MM.1S (cell line): ENCODE measurements around the gene C11orf21.

Source experiments
- DNase-seq: peaks from one replicate; pipeline ENCODE4 v3.0.0-alpha.2; 2015
- H2AFZ ChIP-seq: fragments of 300-600 bp; sonication (generic); 2 replicates; pipeline ENCODE4 v1.6.0; 2016; ENCODE audit warnings: antibody characterized with exemption, low read length
- H3F3A ChIP-seq: fragments of 300-600 bp; sonication (generic); 2 replicates; pipeline ENCODE4 v1.6.1; 2016; ENCODE audit warnings: mild to moderate bottlenecking, antibody characterized with exemption, low read length, moderate library complexity, mixed read lengths; ENCODE audit not compliant: insufficient read depth
- H3K27ac ChIP-seq: fragments of 300-600 bp; sonication (generic); 2 replicates; pipeline ENCODE4 v1.5.1; 2016; ENCODE audit warnings: mild to moderate bottlenecking, low read length
- H3K27me3 ChIP-seq: fragments of 300-600 bp; sonication (generic); replicated peaks from 2 replicates; pipeline ENCODE4 v1.6.0; 2016; ENCODE audit warnings: low read length; ENCODE audit not compliant: insufficient read depth
- H3K36me3 ChIP-seq: fragments of 300-600 bp; sonication (generic); replicated peaks from 2 replicates; pipeline ENCODE4 v1.6.1; 2016; ENCODE audit warnings: mild to moderate bottlenecking, low read length, mixed read lengths; ENCODE audit not compliant: insufficient read depth
- H3K4me1 ChIP-seq: fragments of 300-600 bp; sonication (generic); 2 replicates; pipeline ENCODE4 v1.6.1; 2016; ENCODE audit warnings: low read length, mixed read lengths
- H3K4me2 ChIP-seq: fragments of 300-600 bp; sonication (generic); 2 replicates; pipeline ENCODE4 v1.6.0; 2016; ENCODE audit warnings: low read depth, low read length
- H3K4me3 ChIP-seq: fragments of 300-600 bp; sonication (generic); 2 replicates; pipeline ENCODE4 v1.5.1; 2016; ENCODE audit warnings: low read length, mixed read lengths
- H3K79me2 ChIP-seq: fragments of 300-600 bp; sonication (generic); 2 replicates; pipeline ENCODE4 v1.6.1; 2016; ENCODE audit warnings: mixed run types, low read length, mixed read lengths
- H3K9ac ChIP-seq: fragments of 300-600 bp; sonication (generic); 2 replicates; pipeline ENCODE4 v1.6.1; 2016; ENCODE audit warnings: low read length, mixed read lengths
- H3K9me2 ChIP-seq: fragments of 300-600 bp; sonication (generic); replicated peaks from 2 replicates; pipeline ENCODE4 v1.6.1; 2016; ENCODE audit warnings: mild to moderate bottlenecking, low read length, mixed read lengths; ENCODE audit not compliant: insufficient read depth
- H3K9me3 ChIP-seq: fragments of 300-600 bp; sonication (generic); replicated peaks from 2 replicates; pipeline ENCODE4 v1.6.1; 2016; ENCODE audit warnings: mild to moderate bottlenecking, low read length, mixed read lengths; ENCODE audit not compliant: insufficient read depth
- H4K20me1 ChIP-seq: fragments of 300-600 bp; sonication (generic); 2 replicates; pipeline ENCODE4 v1.6.1; 2016; ENCODE audit warnings: mild to moderate bottlenecking, low read length, moderate library complexity, mixed read lengths; ENCODE audit not compliant: insufficient read depth
- EZH2 ChIP-seq: fragments of 300-600 bp; sonication (generic); optimal IDR thresholded peaks from 2 replicates; pipeline ENCODE3; 2017; ENCODE audit warnings: low read depth, mild to moderate bottlenecking, antibody characterized with exemption, low read length, mixed read lengths
- EZH2phosphoT487 ChIP-seq: fragments of 300-600 bp; sonication (generic); IDR thresholded peaks from 2 replicates; pipeline ENCODE4 v1.6.1; 2018; ENCODE audit warnings: antibody characterized with exemption, low read length
- TF ChIP-seq, protein P1 (sequence below): fragments of 300-600 bp; sonication (generic); IDR thresholded peaks from 2 replicates; pipeline ENCODE4 v1.5.1; 2016; ENCODE audit warnings: antibody characterized with exemption, low read length, mixed read lengths

C11orf21 gene

GRCh38 chr11:2316169-2316962, 14.6 kb upstream of the C11orf21 start:
- no peak overlapping the region for H3K27ac ChIP-seq
- H2AFZ ChIP-seq, result no peak overlapping the region
- H3K4me3 ChIP-seq, result no peak overlapping the region
- H4K20me1 ChIP-seq, result no peaks in the 10 kb centered on the region
- H3K79me2 ChIP-seq, result no peaks in the 10 kb centered on the region
- peaks cover 92% of the 10 kb centered on the region for H3K27me3 ChIP-seq
- DNase-seq, result no peak
- no peaks in the 10 kb centered on the region for H3F3A ChIP-seq
- no peak overlapping the region for H3K9ac ChIP-seq
- H3K4me1 ChIP-seq, result no peaks in the 10 kb centered on the region
- no peak overlapping the region for H3K4me2 ChIP-seq
- TF ChIP-seq EZH2phosphoT487 (no peak), EZH2 (no peak)
- TF ChIP-seq, protein P1, sequence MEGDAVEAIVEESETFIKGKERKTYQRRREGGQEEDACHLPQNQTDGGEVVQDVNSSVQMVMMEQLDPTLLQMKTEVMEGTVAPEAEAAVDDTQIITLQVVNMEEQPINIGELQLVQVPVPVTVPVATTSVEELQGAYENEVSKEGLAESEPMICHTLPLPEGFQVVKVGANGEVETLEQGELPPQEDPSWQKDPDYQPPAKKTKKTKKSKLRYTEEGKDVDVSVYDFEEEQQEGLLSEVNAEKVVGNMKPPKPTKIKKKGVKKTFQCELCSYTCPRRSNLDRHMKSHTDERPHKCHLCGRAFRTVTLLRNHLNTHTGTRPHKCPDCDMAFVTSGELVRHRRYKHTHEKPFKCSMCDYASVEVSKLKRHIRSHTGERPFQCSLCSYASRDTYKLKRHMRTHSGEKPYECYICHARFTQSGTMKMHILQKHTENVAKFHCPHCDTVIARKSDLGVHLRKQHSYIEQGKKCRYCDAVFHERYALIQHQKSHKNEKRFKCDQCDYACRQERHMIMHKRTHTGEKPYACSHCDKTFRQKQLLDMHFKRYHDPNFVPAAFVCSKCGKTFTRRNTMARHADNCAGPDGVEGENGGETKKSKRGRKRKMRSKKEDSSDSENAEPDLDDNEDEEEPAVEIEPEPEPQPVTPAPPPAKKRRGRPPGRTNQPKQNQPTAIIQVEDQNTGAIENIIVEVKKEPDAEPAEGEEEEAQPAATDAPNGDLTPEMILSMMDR, result no peak
- no peaks in the 10 kb centered on the region for H3K9me2 ChIP-seq
- H3K9me3 ChIP-seq, result no peaks in the 10 kb centered on the region
- no peaks in the 10 kb centered on the region for H3K36me3 ChIP-seq

DNA sequence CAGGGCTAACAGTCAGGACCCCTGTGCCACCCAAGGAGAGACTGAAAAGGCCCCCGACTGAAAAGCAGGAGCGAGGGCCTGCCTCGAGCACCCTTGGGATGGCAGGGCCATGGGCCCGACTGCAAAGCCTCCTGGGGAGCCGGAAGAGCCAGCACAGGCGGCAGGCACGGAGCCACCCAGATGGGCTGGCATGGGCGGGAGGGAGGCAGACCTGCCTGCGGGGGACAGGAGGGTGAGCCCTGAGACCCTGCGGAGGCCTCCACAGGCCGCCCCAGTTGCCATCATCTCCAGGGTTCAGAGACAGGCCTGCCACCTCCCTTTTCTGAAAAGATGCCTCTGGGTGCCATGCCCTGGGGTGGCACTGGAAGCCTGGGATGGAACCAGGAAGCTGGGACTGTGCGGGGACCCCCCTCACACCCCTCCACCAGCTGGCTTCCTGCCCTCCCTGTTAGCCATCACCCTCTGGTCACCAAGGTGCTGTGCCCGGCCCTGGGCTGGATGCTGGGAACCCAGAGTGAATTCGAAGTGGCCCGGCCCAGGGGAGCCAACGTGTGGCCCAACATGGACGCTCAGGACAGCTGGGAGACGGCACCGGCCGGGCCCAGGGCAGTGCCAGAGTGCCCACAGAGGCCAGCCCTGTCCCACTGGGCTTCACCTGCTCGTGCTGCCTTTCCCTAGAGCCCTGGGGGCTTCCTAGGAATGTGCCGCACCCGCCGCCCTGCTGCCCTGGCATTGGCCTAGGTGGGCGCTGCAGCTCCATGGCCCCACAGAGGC, 13.9 kb upstream of the C11orf21 start:
- Histone ChIP-seq H3K36me3 (no peaks in the 10 kb centered on the region), H2AFZ (no peak overlapping the region), H3K27ac (no peak overlapping the region), H3K9ac (no peak overlapping the region), H3K4me3 (no peak overlapping the region), H3K9me3 (no peaks in the 10 kb centered on the region), H3F3A (no peaks in the 10 kb centered on the region), H3K27me3 (peaks cover 92% of the 10 kb centered on the region), H3K79me2 (no peaks in the 10 kb centered on the region), H3K9me2 (no peaks in the 10 kb centered on the region), H3K4me2 (no peak overlapping the region), H3K4me1 (no peaks in the 10 kb centered on the region), H4K20me1 (no peaks in the 10 kb centered on the region)
- DNase-seq, result no peak
- TF ChIP-seq EZH2phosphoT487 (no peak), EZH2 (no peak)
- TF ChIP-seq, protein P1, result no peak

DNA sequence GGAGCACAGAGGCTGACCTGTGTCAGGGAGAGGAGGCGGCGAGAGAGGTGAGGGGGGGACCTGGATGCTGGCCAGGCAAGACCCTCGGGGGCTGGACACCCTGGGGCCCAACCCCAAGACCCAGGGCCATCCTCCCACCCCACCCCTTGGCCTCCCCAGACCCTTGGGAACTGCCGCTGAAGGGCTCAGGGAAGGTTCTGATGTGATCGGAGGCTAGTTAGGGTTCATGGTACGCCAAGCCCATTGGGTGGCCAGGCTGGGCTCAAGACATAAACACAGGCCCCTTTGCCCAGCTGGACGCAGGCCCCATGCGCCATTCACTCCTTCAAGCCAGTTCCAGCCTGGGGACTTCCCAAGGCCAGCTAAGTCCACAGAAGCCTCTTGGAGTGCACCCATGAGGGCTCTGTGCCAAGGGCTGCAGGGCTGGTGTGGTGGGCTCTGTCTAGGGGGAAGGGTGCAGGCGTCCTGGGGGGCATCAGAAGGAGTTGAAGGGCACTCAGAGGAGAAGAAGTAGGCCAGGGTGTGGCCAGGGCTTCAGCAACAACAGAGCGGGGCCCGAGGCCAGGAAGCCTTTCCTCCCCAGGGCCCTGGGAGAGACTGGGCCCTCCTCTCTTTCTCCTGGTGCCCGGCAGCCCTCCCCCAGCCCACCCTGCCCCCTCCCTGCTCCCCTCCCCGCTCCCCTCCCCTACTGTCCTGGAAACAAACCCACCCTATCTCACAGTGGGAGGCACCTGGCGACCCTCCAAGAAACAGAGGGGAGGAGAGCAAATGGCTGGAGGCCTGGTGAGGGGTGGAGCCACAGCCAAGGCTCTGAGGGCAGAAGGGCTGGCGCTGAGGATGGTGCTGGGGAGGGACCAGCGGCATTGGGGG, 13.0 kb upstream of the C11orf21 start:
- no peak for DNase-seq
- H4K20me1 ChIP-seq, result no peaks in the 10 kb centered on the region
- peaks cover 92% of the 10 kb centered on the region for H3K27me3 ChIP-seq
- no peaks in the 10 kb centered on the region for H3K79me2 ChIP-seq
- no peaks in the 10 kb centered on the region for H3F3A ChIP-seq
- H3K4me2 ChIP-seq, result no peak overlapping the region
- H3K27ac ChIP-seq, result no peak overlapping the region
- H2AFZ ChIP-seq, result no peak overlapping the region
- H3K9me3 ChIP-seq, result no peaks in the 10 kb centered on the region
- H3K9ac ChIP-seq, result no peak overlapping the region
- no peaks in the 10 kb centered on the region for H3K36me3 ChIP-seq
- no peak overlapping the region for H3K4me3 ChIP-seq
- no peaks in the 10 kb centered on the region for H3K4me1 ChIP-seq
- TF ChIP-seq EZH2, result no peak
- TF ChIP-seq EZH2phosphoT487, result no peak
- TF ChIP-seq, protein P1, result no peak
- no peaks in the 10 kb centered on the region for H3K9me2 ChIP-seq
